CD8-positive, alpha-beta memory T cell (primary cell): ENCODE measurements around the gene DOCK10. TPM values are rescaled to one million over a fixed set of nuclear protein-coding genes. Genes with fewer than 3 reads are reported as not detected.

ENCODE experiments used
- CTCF ChIA-PET: fragments of 350-600 bp; sonication (Branson Sonifier 250); formaldehyde crosslinking; loops from one replicate; lab custom pipeline; 2021; ENCODE audit warnings: antibody characterized with exemption; lab: Charles Lee
- POLR2A ChIA-PET: fragments of 350-600 bp; sonication (Branson Sonifier 250); formaldehyde crosslinking; loops from one replicate; lab custom pipeline; 2021; ENCODE audit warnings: antibody characterized with exemption; lab: Charles Lee
- DNase-seq, 5 donors: peaks; one replicate each; pipeline versions ENCODE4 v3.0.0 to v3.0.0-alpha.2; 2020 to 2022; ENCODE audit warnings: mixed read lengths in 1 of 5
- H3K27ac ChIP-seq: one replicate; pipeline ENCODE4 v1.7.0; 2013; ENCODE audit warnings: low read depth, mild to moderate bottlenecking, low read length, moderate library complexity
- H3K27me3 ChIP-seq: 2 replicates; pipeline ENCODE4 v1.7.0; 2013; ENCODE audit warnings: low read length, mild to moderate bottlenecking; ENCODE audit not compliant: insufficient read depth, poor library complexity, severe bottlenecking
- H3K36me3 ChIP-seq: 2 replicates; pipeline ENCODE4 v1.7.0; 2013; ENCODE audit warnings: mild to moderate bottlenecking, low read length, moderate library complexity; ENCODE audit not compliant: insufficient read depth
- H3K4me1 ChIP-seq: 2 replicates; pipeline ENCODE4 v1.7.0; 2013; ENCODE audit warnings: mild to moderate bottlenecking, low read length, moderate library complexity; ENCODE audit not compliant: insufficient read depth
- H3K4me3 ChIP-seq: 2 replicates; pipeline ENCODE4 v1.7.0; 2013; ENCODE audit warnings: mild to moderate bottlenecking, low read length
- H3K9me3 ChIP-seq: 2 replicates; pipeline ENCODE4 v1.7.0; 2013; ENCODE audit warnings: mild to moderate bottlenecking, low read length
- H3K27ac Mint-ChIP-seq, 8 donors: one replicate each; pipeline ENCODE4 v1.8.0; 2020 to 2021; ENCODE audit warnings: mixed read lengths in 8 of 8, mild to moderate bottlenecking in 6 of 8, inconsistent platforms in 3 of 8, moderate library complexity in 3 of 8
- H3K27me3 Mint-ChIP-seq, 2 donors: one replicate each; pipeline ENCODE4 v1.8.0; 2020 to 2021; ENCODE audit warnings: mixed read lengths in 2 of 2, mild to moderate bottlenecking in 1 of 2, moderate library complexity in 1 of 2
- H3K36me3 Mint-ChIP-seq, 3 donors: one replicate each; pipeline ENCODE4 v1.8.0; 2020 to 2021; ENCODE audit warnings: mixed read lengths in 3 of 3, inconsistent platforms in 1 of 3, mild to moderate bottlenecking in 1 of 3
- H3K4me1 Mint-ChIP-seq, 3 donors: one replicate each; pipeline ENCODE4 v1.8.0; 2020 to 2021; ENCODE audit warnings: mixed read lengths in 3 of 3, inconsistent platforms in 1 of 3, mild to moderate bottlenecking in 1 of 3
- H3K4me3 Mint-ChIP-seq, 7 donors: one replicate each; pipeline ENCODE4 v1.8.0; 2020 to 2021; ENCODE audit warnings: mixed read lengths in 7 of 7, mild to moderate bottlenecking in 6 of 7, moderate library complexity in 4 of 7, inconsistent platforms in 2 of 7
- H3K9me3 Mint-ChIP-seq, 5 donors: one replicate each; pipeline ENCODE4 v1.8.0; 2020 to 2022; ENCODE audit warnings: mixed read lengths in 5 of 5, mild to moderate bottlenecking in 3 of 5, moderate library complexity in 2 of 5, inconsistent platforms in 1 of 5
- polyA plus RNA-seq: library from polyadenylated mRNA; unstranded; fragments of 300-500 nt; fragmentation: Illumina TruSeq; gene quantifications from one replicate; pipeline ENCODE4 v1.2.3, GENCODE V29; 2021
- total RNA-seq, 2 experiments: library from RNA; stranded (reverse); gene quantifications; one replicate each; pipeline ENCODE4 v1.2.3, GENCODE V29; 2021

The DOCK10 gene
- total and polyA plus RNA-seq, 3 experiments from 2014 or later: 52.4 to 138 (median 135) TPM

DNA sequence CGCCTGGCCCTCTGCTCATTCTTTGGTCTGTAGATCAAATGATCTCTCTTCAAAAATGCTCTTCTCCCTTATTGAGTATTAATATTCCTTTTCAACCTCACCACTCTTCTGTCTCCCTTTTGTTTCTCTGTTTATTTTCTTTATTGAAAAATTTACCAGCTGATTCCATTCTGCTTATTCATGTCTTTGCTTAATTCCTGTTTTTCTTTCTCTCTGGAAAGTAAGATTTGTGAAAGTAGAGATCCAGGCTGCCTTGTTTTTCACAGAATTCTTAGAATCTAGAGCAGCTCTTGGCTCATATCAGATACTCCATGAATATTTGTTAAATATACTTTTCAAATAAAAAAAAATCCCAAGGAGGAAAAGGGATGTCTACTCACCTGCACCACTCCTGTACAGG, 157.0 kb downstream of the DOCK10 start:
- no peak for DNase-seq
- no peaks in the 10 kb centered on the region for H3K9me3 ChIP-seq
- H3K4me3 ChIP-seq: no peak overlapping the region
- Mint-ChIP-seq H3K36me3 (peaks cover 6 to 89% (median 33%) of the 10 kb centered on the region in 3 donors), H3K4me1 (peaks cover 50 to 79% (median 78%) of the 10 kb centered on the region in 3 donors), H3K27me3 (no peaks in the 10 kb centered on the region), H3K9me3 (no peaks in the 10 kb centered on the region), H3K4me3 (no peak overlapping the region), H3K27ac (peak overlapping the region in 5 of 8 donors; percentile 1 to 89 (median 58))
- H3K4me1 ChIP-seq: peaks cover 19% of the 10 kb centered on the region
- H3K27me3 ChIP-seq: no peaks in the 10 kb centered on the region
- CTCF ChIA-PET: interaction anchor here (0.9 kb wide), 1 partner anchor 24 kb away, joined by 3 read pairs; no protein-coding TSS in a partner anchor
- no peak overlapping the region for H3K27ac ChIP-seq
- peaks cover 40% of the 10 kb centered on the region for H3K36me3 ChIP-seq
- POLR2A ChIA-PET: no interaction called here

DNA sequence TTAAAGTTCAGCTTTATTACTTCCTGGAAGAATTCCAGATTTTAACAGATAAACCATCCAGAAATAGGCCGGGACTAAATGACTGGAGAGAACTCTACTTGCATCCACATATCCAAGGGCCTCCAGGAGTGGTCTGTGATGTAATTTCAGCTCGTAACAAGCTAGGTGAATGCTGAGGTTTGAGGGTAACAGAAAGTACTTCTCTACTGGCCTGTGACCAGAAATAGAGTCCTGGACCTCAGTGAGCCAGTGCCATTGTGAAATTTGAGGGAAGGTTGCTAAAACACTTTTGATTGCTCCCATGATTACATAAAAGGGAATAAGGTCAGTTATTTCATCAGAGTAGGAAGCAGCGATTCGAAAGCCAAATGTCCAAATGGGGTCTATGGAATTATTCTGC, 158.1 kb downstream of the DOCK10 start:
- POLR2A ChIA-PET: no interaction called here
- H3K27ac ChIP-seq: no peak overlapping the region
- DNase-seq: no peak
- no peak overlapping the region for H3K4me3 Mint-ChIP-seq
- H3K4me1 Mint-ChIP-seq: peaks cover 46 to 73% (median 68%) of the 10 kb centered on the region in 3 donors
- CTCF ChIA-PET: interaction anchor here (1.5 kb wide), 1 partner anchor 118 kb away, joined by 7 read pairs; no protein-coding TSS in a partner anchor
- peaks cover 42% of the 10 kb centered on the region for H3K36me3 ChIP-seq
- peak overlapping the region in 3 of 8 donors; percentile 17 to 50 (median 22) for H3K27ac Mint-ChIP-seq
- no peaks in the 10 kb centered on the region for H3K27me3 ChIP-seq
- H3K9me3 ChIP-seq: no peaks in the 10 kb centered on the region
- H3K27me3 Mint-ChIP-seq: no peaks in the 10 kb centered on the region
- H3K9me3 Mint-ChIP-seq: no peaks in the 10 kb centered on the region
- H3K36me3 Mint-ChIP-seq: peaks cover 9 to 87% (median 34%) of the 10 kb centered on the region in 3 donors
- H3K4me1 ChIP-seq: peaks cover 19% of the 10 kb centered on the region
- H3K4me3 ChIP-seq: no peak overlapping the region

DNA sequence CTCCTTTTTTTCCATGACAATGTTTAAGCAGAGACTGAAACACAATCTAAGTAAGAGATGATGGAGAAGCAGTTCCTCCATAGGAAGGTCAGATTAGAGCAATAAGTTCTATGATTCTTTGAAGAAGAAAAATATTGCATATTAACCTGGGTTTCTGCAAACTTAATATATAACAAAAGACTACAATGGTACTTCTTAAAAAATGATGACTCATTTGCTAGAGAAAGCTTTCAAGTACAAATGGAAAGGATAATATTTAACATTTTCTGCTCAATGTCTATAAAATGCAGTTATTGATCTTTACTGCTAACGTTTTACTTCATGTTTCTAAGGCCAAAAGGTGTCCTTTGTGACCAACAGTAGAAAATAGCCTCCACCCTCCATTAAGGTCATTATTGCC, 158.6 kb downstream of the DOCK10 start:
- no peak for DNase-seq
- peaks cover 19% of the 10 kb centered on the region for H3K4me1 ChIP-seq
- H3K4me3 ChIP-seq: no peak overlapping the region
- Mint-ChIP-seq H3K36me3 (peaks cover 9 to 89% (median 31%) of the 10 kb centered on the region in 3 donors), H3K4me3 (no peak overlapping the region), H3K4me1 (peaks cover 45 to 68% (median 67%) of the 10 kb centered on the region in 3 donors), H3K27ac (peak overlapping the region in 5 of 8 donors; percentile 17 to 54 (median 50)), H3K9me3 (no peaks in the 10 kb centered on the region), H3K27me3 (no peaks in the 10 kb centered on the region)
- CTCF ChIA-PET: interaction anchor here (1.5 kb wide), 1 partner anchor 118 kb away, joined by 7 read pairs; no protein-coding TSS in a partner anchor
- no peaks in the 10 kb centered on the region for H3K9me3 ChIP-seq
- H3K36me3 ChIP-seq: peaks cover 43% of the 10 kb centered on the region
- H3K27me3 ChIP-seq: no peaks in the 10 kb centered on the region
- no peak overlapping the region for H3K27ac ChIP-seq
- POLR2A ChIA-PET: no interaction called here

DNA sequence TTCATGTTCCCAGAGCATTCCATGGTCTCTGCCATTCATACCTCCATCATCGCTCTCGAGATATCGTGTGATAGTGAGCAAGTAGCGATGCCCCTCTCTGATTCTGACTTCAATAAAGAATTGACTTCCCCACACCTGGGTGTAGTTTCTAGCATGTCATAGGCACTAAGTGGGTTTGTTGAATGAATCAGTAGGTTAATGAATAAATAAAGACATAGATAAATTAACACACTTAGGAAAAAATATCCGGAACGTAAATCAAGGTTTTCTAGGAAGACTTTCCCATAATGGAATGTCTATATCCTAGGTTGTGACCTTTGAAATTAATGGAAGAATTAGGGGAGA, 159.1 kb downstream of the DOCK10 start:
- Histone ChIP-seq H3K27ac (no peak overlapping the region), H3K9me3 (no peaks in the 10 kb centered on the region), H3K4me1 (peaks cover 19% of the 10 kb centered on the region), H3K36me3 (peaks cover 41% of the 10 kb centered on the region), H3K27me3 (no peaks in the 10 kb centered on the region), H3K4me3 (no peak overlapping the region)
- Mint-ChIP-seq H3K27ac (peak overlapping the region in 5 of 8 donors; percentile 25 to 58 (median 43)), H3K4me1 (peaks cover 42 to 63% (median 63%) of the 10 kb centered on the region in 3 donors), H3K36me3 (peaks cover 12 to 90% (median 28%) of the 10 kb centered on the region in 3 donors), H3K27me3 (no peaks in the 10 kb centered on the region), H3K9me3 (no peaks in the 10 kb centered on the region), H3K4me3 (no peak overlapping the region)
- ChIA-PET POLR2A (no interaction called here), CTCF (interaction anchor here (0.9 to 1.5 kb wide), 2 partner anchors 111 to 119 kb away, joined by 3 to 7 read pairs; no protein-coding TSS in a partner anchor)
- DNase-seq: no peak

DNA sequence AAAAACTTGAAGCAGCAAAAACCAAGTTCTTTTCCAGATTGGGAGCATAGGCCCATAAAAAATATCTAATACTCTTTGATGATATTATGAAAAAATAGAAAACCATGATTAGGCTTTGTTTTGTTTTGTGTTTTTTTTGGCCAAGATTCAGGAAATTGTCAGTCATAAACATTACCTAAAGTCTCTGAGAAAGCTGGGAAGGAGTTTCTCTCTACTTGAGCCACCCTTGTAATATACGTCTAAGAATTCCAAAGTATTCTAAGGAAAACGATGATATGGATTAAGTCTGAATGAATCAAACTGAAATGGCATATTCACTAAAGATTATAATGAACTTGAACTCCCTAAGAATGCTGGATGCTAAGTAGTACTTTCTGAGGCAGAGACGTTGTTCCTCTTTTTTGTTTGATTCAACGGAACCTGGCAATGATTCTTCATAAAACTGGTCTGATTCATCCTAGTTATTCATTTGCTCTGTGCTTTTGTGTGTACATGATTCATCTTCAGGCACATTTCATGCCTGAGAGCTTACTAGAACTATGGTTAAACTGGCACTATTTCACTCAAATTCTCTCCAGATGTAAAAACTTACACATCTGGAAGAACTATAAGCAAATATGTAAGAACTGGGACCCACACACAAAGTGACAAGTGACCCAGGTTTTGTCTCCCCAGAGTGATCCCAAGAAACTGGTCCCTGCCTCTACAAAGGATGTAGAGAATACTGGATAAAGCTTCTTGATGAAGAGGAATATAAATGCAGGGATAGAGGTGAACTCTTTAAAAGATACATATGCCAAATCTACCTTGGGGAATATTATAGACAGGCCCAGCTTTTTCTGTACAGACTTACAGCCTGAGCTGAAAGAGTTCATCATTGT, 159.7 kb downstream of the DOCK10 start:
- Mint-ChIP-seq H3K36me3 (peaks cover 15 to 91% (median 28%) of the 10 kb centered on the region in 3 donors), H3K4me3 (peak overlapping the region in 1 of 7 donors; percentile 3)
- H3K4me1 ChIP-seq: peaks cover 19% of the 10 kb centered on the region

DNA sequence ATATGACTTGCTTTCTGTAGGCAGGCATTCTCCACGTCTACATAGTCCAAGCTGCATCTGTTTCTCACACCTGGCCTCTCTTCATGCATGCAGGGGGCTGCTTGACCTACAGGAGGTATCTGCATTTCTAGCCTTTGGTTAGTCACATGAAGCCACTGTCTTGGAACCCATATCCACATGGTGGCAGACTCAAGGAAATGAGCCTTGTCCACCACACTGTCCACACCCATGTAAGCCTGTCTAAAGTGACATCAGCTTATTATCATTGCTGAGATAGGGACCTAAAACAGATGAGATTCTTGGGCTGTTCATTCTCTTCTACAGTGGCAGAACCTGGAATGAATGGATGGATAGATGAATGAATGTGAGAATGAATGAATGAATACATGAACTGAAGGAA, 160.4 kb downstream of the DOCK10 start:
- H3K4me3 ChIP-seq: no peak overlapping the region
- peak overlapping the region in 2 of 7 donors; percentile 14 to 20 for H3K4me3 Mint-ChIP-seq
- no peaks in the 10 kb centered on the region for H3K27me3 ChIP-seq
- ChIA-PET CTCF (no interaction called here), POLR2A (no interaction called here)
- peak overlapping the region; percentile 23 to 86 (median 62) for H3K27ac Mint-ChIP-seq
- no peaks in the 10 kb centered on the region for H3K9me3 Mint-ChIP-seq
- H3K4me1 Mint-ChIP-seq: peaks cover 38 to 58% (median 51%) of the 10 kb centered on the region in 3 donors
- peaks cover 45% of the 10 kb centered on the region for H3K36me3 ChIP-seq
- no peaks in the 10 kb centered on the region for H3K27me3 Mint-ChIP-seq
- DNase-seq: no peak
- H3K9me3 ChIP-seq: no peaks in the 10 kb centered on the region
- no peak overlapping the region for H3K27ac ChIP-seq
- peaks cover 15 to 92% (median 34%) of the 10 kb centered on the region in 3 donors for H3K36me3 Mint-ChIP-seq
- peaks cover 19% of the 10 kb centered on the region for H3K4me1 ChIP-seq

More for the DNA sequence above, 159.7 kb downstream of the DOCK10 start:
- Mint-ChIP-seq H3K27ac (peak overlapping the region in 6 of 8 donors; percentile 23 to 65 (median 49)), H3K9me3 (no peaks in the 10 kb centered on the region), H3K4me1 (peaks cover 42 to 58% (median 58%) of the 10 kb centered on the region in 3 donors), H3K27me3 (no peaks in the 10 kb centered on the region)
- H3K27ac ChIP-seq: no peak overlapping the region
- H3K36me3 ChIP-seq: peaks cover 41% of the 10 kb centered on the region
- no peak for DNase-seq
- no peaks in the 10 kb centered on the region for H3K9me3 ChIP-seq
- H3K27me3 ChIP-seq: no peaks in the 10 kb centered on the region
- no peak overlapping the region for H3K4me3 ChIP-seq
- CTCF ChIA-PET: interaction anchor here (0.9 kb wide), 1 partner anchor 112 kb away, joined by 3 read pairs; no protein-coding TSS in a partner anchor
- POLR2A ChIA-PET: no interaction called here

DNA sequence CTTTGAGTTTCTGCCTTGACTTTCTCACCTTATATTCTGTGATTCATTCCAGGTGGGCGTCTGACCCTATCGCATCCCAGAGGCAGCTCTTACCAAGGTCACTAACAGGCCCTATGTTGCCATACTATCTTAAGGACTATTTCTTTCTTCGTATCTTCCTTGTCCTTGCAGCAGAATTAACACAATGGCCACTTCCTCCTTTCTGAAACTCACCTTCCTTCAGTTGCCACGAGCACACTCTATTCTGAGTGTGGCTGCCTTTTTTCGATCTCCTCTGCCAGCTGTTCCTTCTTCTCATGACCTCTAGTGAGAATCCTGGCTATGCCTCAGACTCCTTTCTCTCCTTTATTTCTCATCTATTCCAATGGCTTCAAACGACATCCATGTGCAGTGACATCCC, 165.7 kb downstream of the DOCK10 start:
- peak overlapping the region in 7 of 8 donors; percentile 2 to 67 (median 14) for H3K27ac Mint-ChIP-seq
- peaks cover 58% of the 10 kb centered on the region for H3K36me3 ChIP-seq

More for the DNA sequence above, 165.7 kb downstream of the DOCK10 start:
- H3K4me3 Mint-ChIP-seq: no peak overlapping the region
- no peaks in the 10 kb centered on the region for H3K9me3 Mint-ChIP-seq
- POLR2A ChIA-PET: interaction anchor here (0.6 kb wide), 1 partner anchor 201 kb away, joined by 3 read pairs; no protein-coding TSS in a partner anchor
- H3K4me1 ChIP-seq: peaks cover 6% of the 10 kb centered on the region
- H3K27me3 Mint-ChIP-seq: no peaks in the 10 kb centered on the region
- no peak overlapping the region for H3K4me3 ChIP-seq
- H3K9me3 ChIP-seq: no peaks in the 10 kb centered on the region
- H3K27me3 ChIP-seq: no peaks in the 10 kb centered on the region
- DNase-seq: no peak
- H3K27ac ChIP-seq: no peak overlapping the region
- peaks cover 11 to 30% (median 11%) of the 10 kb centered on the region in 3 donors for H3K4me1 Mint-ChIP-seq
- H3K36me3 Mint-ChIP-seq: peaks cover 30 to 92% (median 52%) of the 10 kb centered on the region in 3 donors
- CTCF ChIA-PET: interaction anchor here (1.0 kb wide), 1 partner anchor 126 kb away, joined by 3 read pairs; no protein-coding TSS in a partner anchor
